Activated CD8-positive, alpha-beta T cell treated with anti-CD3 and anti-CD28 coated beads, Interleukin-2, amount 10 ng/mL, durations not matched to agents 7 days and 5 days (primary cell): ENCODE results near the gene OTUB2. TPM values are rescaled to one million over a fixed set of nuclear protein-coding genes. Genes with fewer than 3 reads are reported as not detected.
A peak's percentile ranks its signal among the peaks of the same experiment; 100 is the strongest.
"Not testable (repeated sequence)": the region's sequence is repeated elsewhere in the genome, so short reads cannot be mapped to it uniquely, and the experiment has no call there.

Experiments
- ATAC-seq: fragments of 150-1000 bp; cut with Tn5 transposase; one replicate; pipeline ENCODE4 v1.10.0; 2021; ENCODE audit warnings: moderate library complexity
- CTCF ChIA-PET: fragments of 350-600 bp; sonication (Branson Sonifier 250); formaldehyde crosslinking; loops from one replicate; lab custom pipeline; 2021; ENCODE audit warnings: antibody characterized with exemption; lab: Charles Lee
- POLR2A ChIA-PET: fragments of 350-600 bp; sonication (Branson Sonifier 250); formaldehyde crosslinking; loops from one replicate; lab custom pipeline; 2021; ENCODE audit warnings: antibody characterized with exemption; lab: Charles Lee
- DNase-seq: peaks from one replicate; pipeline ENCODE4 v3.0.0-alpha.2; 2020
- H3K27ac Mint-ChIP-seq: one replicate; pipeline ENCODE4 v1.8.0; 2021; ENCODE audit warnings: mild to moderate bottlenecking, mixed read lengths
- H3K27me3 Mint-ChIP-seq: one replicate; pipeline ENCODE4 v1.8.0; 2021; ENCODE audit warnings: low read depth, mixed read lengths
- H3K36me3 Mint-ChIP-seq: one replicate; pipeline ENCODE4 v1.8.0; 2021; ENCODE audit warnings: low read depth, mixed read lengths
- H3K4me1 Mint-ChIP-seq: one replicate; pipeline ENCODE4 v1.8.0; 2021; ENCODE audit warnings: low read depth, mixed read lengths
- H3K4me3 Mint-ChIP-seq: one replicate; pipeline ENCODE4 v1.8.0; 2021; ENCODE audit warnings: mild to moderate bottlenecking, mixed read lengths
- H3K9me3 Mint-ChIP-seq: one replicate; pipeline ENCODE4 v1.8.0; 2022; ENCODE audit warnings: mixed read lengths; ENCODE audit not compliant: insufficient read depth
- total RNA-seq, 2 experiments: library from RNA; stranded (reverse); gene quantifications; one replicate each; pipeline ENCODE4 v1.2.3, GENCODE V29; 2021

Gene OTUB2
- total RNA-seq, 2 experiments from 2014 or later, result 1.4 to 1.7 TPM

- H3K27me3 Mint-ChIP-seq, result no peaks in the 10 kb centered on the region
- no peak overlapping the region for H3K4me3 Mint-ChIP-seq
- peaks cover 87% of the 10 kb centered on the region for H3K36me3 Mint-ChIP-seq
- peak overlapping the region; percentile 21 for H3K27ac Mint-ChIP-seq
- H3K9me3 Mint-ChIP-seq, result no peaks in the 10 kb centered on the region
- POLR2A ChIA-PET, result interaction anchor here (1.1 to 1.6 kb wide), 2 partner anchors 9 to 23 kb away, joined by 4 to 5 read pairs; partner anchors contain the start of genes DDX24 and IFI27L1
- CTCF ChIA-PET, result interaction anchor here (0.7 to 4.6 kb wide), 6 partner anchors 9 to 119 kb away, joined by 3 to 28 read pairs (median 8); partner anchors contain the start of genes DDX24 and IFI27L1
- no peak for DNase-seq
- ATAC-seq, result no peak
- peaks cover 59% of the 10 kb centered on the region for H3K4me1 Mint-ChIP-seq
Observed at GRCh38 chr14:94058128-94058673, 32.1 kb downstream of the OTUB2 start.

GRCh38 chr14:94058674-94059138, 32.6 kb downstream of the OTUB2 start:
- Mint-ChIP-seq H3K36me3 (peaks cover 88% of the 10 kb centered on the region), H3K9me3 (no peaks in the 10 kb centered on the region), H3K27me3 (no peaks in the 10 kb centered on the region), H3K4me3 (no peak overlapping the region), H3K27ac (peak overlapping the region; percentile 21), H3K4me1 (peaks cover 60% of the 10 kb centered on the region)
- DNase-seq (no peak), ATAC-seq (no peak)
- CTCF ChIA-PET, result interaction anchor here (0.7 to 4.6 kb wide), 7 partner anchors 9 to 119 kb away, joined by 3 to 28 read pairs (median 7); partner anchors contain the start of genes DDX24 and IFI27L1
- POLR2A ChIA-PET, result interaction anchor here (1.1 kb wide), 1 partner anchor 9 kb away, joined by 4 read pairs; no protein-coding TSS in a partner anchor

- DNase-seq, result no peak
- POLR2A ChIA-PET, result no interaction called here
- H3K27me3 Mint-ChIP-seq, result no peaks in the 10 kb centered on the region
- H3K4me1 Mint-ChIP-seq, result peaks cover 52% of the 10 kb centered on the region
- CTCF ChIA-PET, result interaction anchor here (4.6 kb wide), 1 partner anchor 71 kb away, joined by 28 read pairs; no protein-coding TSS in a partner anchor
- H3K4me3 Mint-ChIP-seq, result no peak overlapping the region
- ATAC-seq, result no peak
- H3K36me3 Mint-ChIP-seq, result peaks cover 81% of the 10 kb centered on the region
- no peaks in the 10 kb centered on the region for H3K9me3 Mint-ChIP-seq
- no peak overlapping the region for H3K27ac Mint-ChIP-seq
Observed at GRCh38 chr14:94059998-94060397, 33.9 kb downstream of the OTUB2 start.

DNA sequence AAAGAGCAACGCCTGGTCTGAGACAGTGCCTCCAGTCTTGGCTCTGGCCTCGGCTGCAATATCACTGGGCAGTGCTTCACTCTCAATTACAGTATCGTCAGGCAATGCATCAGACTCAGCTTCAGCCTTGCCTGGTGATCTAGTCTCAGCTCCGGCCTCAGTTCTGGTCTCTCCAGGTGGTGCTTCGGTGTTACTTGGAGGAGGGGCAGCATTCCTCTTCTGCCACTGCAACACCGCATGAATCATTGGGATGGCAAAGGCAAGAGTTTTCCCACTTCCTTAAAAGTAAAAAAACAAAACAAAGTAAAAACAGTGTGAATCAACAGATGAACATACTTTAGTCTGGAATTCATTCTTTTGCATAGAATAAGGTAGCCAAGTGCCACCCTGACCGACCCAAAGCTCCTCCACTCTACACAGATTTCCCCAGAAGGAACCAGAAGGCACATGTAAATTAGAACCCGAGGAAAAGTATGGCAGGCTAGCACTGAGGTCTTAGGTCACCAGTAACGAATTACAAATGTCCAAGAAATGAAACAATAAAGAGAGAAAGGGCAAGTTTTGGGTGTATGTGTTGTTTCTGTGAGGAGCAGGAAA, 36.3 kb downstream of the OTUB2 start:
- peaks cover 2% of the 10 kb centered on the region for H3K9me3 Mint-ChIP-seq
- H3K27me3 Mint-ChIP-seq, result no peaks in the 10 kb centered on the region
- H3K27ac Mint-ChIP-seq, result peak overlapping the region; percentile 28
- ATAC-seq (no peak), DNase-seq (no peak)
- CTCF ChIA-PET, result interaction anchor here (1.0 to 1.1 kb wide), 2 partner anchors 70 to 123 kb away, joined by 3 read pairs; no protein-coding TSS in a partner anchor
- POLR2A ChIA-PET, result no interaction called here
- no peak overlapping the region for H3K4me3 Mint-ChIP-seq
- H3K36me3 Mint-ChIP-seq, result peaks cover 76% of the 10 kb centered on the region
- peaks cover 50% of the 10 kb centered on the region for H3K4me1 Mint-ChIP-seq

DNA sequence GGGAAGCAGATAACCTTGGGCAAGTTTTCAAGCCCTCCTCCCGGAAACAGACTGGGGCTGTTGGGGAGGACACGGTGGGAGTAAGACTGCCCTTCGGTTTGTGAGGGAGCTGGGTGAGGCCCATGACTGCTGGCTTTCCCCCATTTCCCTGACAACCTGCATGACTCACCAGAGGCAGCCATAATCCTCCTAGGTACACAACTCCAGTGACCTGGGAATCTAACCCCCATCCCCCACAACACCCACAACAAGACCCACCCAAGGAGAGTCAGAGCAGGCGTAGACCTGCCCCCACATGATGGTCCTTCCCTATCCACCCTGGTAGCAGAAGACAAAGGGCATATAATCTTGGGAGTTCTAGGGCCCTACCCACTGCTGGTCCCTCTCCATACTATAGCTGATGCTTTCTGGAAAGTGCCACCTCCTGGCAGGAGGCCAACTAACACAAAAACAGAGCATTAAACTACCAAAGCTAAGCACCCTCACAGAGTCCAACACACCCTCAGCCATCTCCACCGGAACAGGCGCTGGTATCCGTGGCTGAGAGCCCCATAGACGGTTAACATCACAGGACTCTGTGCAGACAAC, 40.0 kb downstream of the OTUB2 start:
- ChIA-PET CTCF (interaction anchor here (1.0 to 1.8 kb wide), 3 partner anchors 8 to 30 kb away, joined by 3 to 6 read pairs (median 4); no protein-coding TSS in a partner anchor), POLR2A (no interaction called here)
- Mint-ChIP-seq H3K36me3 (peaks cover 79% of the 10 kb centered on the region), H3K4me1 (peaks cover 55% of the 10 kb centered on the region), H3K27me3 (no peaks in the 10 kb centered on the region), H3K9me3 (peaks cover 31% of the 10 kb centered on the region), H3K27ac (no peak overlapping the region), H3K4me3 (no peak overlapping the region)
- ATAC-seq (no peak), DNase-seq (no peak)

DNA sequence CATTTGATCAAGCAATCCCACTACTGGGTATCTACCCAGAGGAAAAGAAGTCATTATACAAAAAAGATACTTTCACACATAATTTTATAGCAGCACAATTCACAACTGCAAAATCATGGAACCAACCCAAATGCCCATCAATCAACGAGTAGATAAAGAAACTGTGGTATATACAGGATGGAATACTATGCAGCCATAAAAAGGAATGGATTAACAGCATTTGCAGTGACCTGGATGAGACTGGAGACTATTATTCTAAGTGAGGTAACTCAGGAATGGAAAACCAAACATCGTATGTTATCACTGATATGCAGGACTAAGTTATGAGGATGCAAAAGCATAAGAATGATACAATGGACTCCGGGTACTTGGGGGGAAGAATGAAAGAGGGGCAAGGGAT, 45.9 kb downstream of the OTUB2 start:
- H3K27ac Mint-ChIP-seq, CTCF ChIA-PET, H3K27me3 Mint-ChIP-seq, H3K4me3 Mint-ChIP-seq, DNase-seq, POLR2A ChIA-PET, ATAC-seq: not testable (repeated sequence)
- peaks cover 51% of the 10 kb centered on the region for H3K4me1 Mint-ChIP-seq
- H3K36me3 Mint-ChIP-seq, result peaks cover 91% of the 10 kb centered on the region
- peaks cover 54% of the 10 kb centered on the region for H3K9me3 Mint-ChIP-seq

- Mint-ChIP-seq H3K4me3 (no peak overlapping the region), H3K36me3 (peaks cover 91% of the 10 kb centered on the region), H3K27ac (no peak overlapping the region), H3K27me3 (no peaks in the 10 kb centered on the region), H3K9me3 (peaks cover 32% of the 10 kb centered on the region), H3K4me1 (peaks cover 56% of the 10 kb centered on the region)
- DNase-seq (no peak), ATAC-seq (no peak)
- CTCF ChIA-PET, result interaction anchor here (0.8 kb wide), 1 partner anchor 51 kb away, joined by 3 read pairs; no protein-coding TSS in a partner anchor
- POLR2A ChIA-PET, result no interaction called here
Observed at GRCh38 chr14:94074534-94074933, 48.4 kb downstream of the OTUB2 start.

DNA sequence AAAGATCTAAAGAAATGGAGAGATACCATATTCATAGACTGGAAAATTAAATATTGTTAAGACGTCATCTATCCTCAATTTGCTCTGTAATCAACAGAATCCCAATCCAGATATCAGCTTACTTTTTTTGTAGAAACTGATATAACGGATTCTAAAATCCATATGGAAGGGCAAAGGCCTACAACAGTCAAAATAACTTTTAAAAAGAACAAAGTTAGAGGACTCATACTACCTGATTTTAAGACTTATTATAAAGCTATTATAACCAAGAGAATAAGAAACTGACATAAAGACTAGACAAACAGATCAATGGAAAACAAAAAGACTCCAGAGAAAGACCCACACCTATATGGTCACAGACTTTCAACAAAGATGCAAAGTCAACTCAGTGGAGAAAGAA, 48.9 kb downstream of the OTUB2 start:
- H3K4me3 Mint-ChIP-seq, result no peak overlapping the region
- H3K36me3 Mint-ChIP-seq, result peaks cover 90% of the 10 kb centered on the region
- ATAC-seq, result no peak
- no peaks in the 10 kb centered on the region for H3K27me3 Mint-ChIP-seq
- ChIA-PET POLR2A (no interaction called here), CTCF (no interaction called here)
- H3K27ac Mint-ChIP-seq, result no peak overlapping the region
- peaks cover 32% of the 10 kb centered on the region for H3K9me3 Mint-ChIP-seq
- no peak for DNase-seq
- peaks cover 57% of the 10 kb centered on the region for H3K4me1 Mint-ChIP-seq

DNA sequence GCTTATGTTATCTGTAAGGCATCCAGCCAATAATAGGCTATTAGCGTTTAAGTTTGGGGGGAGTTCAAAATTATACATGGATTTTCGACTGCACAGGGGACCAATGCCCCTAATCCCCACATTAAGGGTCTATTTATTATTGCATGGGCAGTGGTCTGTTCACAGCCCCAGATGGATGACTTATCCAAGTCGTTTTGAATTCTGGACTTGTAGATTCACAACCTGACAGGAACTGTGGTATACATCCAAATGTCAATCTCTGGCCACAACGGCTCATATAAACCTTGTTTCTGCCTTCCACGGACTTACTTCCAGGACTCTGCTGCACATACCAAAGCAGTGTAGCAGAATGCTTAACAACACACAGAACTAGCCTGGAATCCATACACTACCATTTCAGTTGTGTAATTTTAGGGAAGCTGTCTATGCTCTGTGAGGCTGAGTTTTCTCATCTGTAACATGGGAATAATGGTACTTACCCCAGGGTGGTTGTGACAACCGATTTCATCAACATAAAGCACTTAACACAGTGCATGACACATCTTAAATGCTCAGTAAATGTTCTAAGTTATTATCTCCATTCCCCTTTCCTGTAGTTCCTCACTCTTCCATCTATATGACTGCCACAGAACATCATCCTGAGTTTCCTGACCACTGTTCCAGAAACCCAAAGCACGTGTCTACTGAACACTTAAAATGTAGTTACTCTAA, 51.1 kb downstream of the OTUB2 start:
- Mint-ChIP-seq H3K9me3 (peaks cover 18% of the 10 kb centered on the region), H3K27ac (no peak overlapping the region), H3K4me1 (peaks cover 53% of the 10 kb centered on the region), H3K4me3 (peak overlapping the region; percentile 66), H3K27me3 (no peaks in the 10 kb centered on the region), H3K36me3 (peaks cover 73% of the 10 kb centered on the region)
- CTCF ChIA-PET, result interaction anchor here (1.6 kb wide), 1 partner anchor 55 kb away, joined by 3 read pairs; no protein-coding TSS in a partner anchor
- DNase-seq (no peak), ATAC-seq (no peak)
- POLR2A ChIA-PET, result no interaction called here

GRCh38 chr14:94077823-94078222, 51.7 kb downstream of the OTUB2 start:
- ATAC-seq (no peak), DNase-seq (no peak)
- POLR2A ChIA-PET, result no interaction called here
- CTCF ChIA-PET, result interaction anchor here (1.6 to 4.9 kb wide), 4 partner anchors 33 to 59 kb away, joined by 3 to 35 read pairs (median 6); no protein-coding TSS in a partner anchor
- Mint-ChIP-seq H3K9me3 (peaks cover 16% of the 10 kb centered on the region), H3K27me3 (no peaks in the 10 kb centered on the region), H3K36me3 (peaks cover 71% of the 10 kb centered on the region), H3K4me1 (peaks cover 57% of the 10 kb centered on the region), H3K27ac (no peak overlapping the region), H3K4me3 (peak overlapping the region; percentile 66)
